Fibroblast of skin of left biceps (primary cell): ENCODE data around the gene KANSL1.

Source experiments
- DNase-seq, 2 experiments: peaks; one replicate each; pipeline ENCODE4 v3.0.0-alpha.2; 2013; ENCODE audit warnings: low read depth in 2 of 2

The KANSL1 gene

GRCh38 chr17:45981306-45981705 lies 211.9 kb downstream of the KANSL1 start:
- DNase-seq, result no peak

GRCh38 chr17:45980855-45981254 lies 212.4 kb downstream of the KANSL1 start:
- DNase-seq, result no peak
